T1000 (cell line): ENCODE data around the gene CELA3A.
"Not testable (repeated sequence)": the region's sequence is repeated elsewhere in the genome, so short reads cannot be mapped to it uniquely, and the experiment has no call there.

Experiments
- DNase-seq: peaks from one replicate; lab custom pipeline; 2025; ENCODE audit warnings: mixed read lengths; lab: John Stamatoyannopoulos, UW

Gene CELA3A, protein sequence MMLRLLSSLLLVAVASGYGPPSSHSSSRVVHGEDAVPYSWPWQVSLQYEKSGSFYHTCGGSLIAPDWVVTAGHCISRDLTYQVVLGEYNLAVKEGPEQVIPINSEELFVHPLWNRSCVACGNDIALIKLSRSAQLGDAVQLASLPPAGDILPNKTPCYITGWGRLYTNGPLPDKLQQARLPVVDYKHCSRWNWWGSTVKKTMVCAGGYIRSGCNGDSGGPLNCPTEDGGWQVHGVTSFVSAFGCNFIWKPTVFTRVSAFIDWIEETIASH

DNA sequence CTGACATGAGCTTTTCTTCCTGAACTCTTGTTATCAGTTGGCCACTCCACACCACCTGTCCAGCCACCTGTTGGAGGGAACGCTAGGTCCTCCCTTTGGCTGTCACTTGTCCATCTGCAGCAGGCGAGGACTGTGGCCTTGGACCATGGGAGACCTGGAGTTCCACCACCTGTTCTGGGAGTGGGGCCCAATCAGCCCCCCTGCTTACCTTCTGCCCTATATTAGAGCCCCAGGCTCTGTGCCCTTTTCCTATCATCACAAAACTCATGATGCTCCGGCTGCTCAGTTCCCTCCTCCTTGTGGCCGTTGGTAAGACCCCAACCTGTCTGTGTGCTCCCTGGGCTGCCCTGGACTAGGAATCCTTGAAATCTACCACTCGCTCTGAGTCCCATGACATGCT lies at the start of gene CELA3A:
Gene CELA3A (plus strand): TSS at position 249 of the 400 bp plus-strand sequence. CDS start 18 bp downstream, at position 267.
- no peak for DNase-seq

DNA sequence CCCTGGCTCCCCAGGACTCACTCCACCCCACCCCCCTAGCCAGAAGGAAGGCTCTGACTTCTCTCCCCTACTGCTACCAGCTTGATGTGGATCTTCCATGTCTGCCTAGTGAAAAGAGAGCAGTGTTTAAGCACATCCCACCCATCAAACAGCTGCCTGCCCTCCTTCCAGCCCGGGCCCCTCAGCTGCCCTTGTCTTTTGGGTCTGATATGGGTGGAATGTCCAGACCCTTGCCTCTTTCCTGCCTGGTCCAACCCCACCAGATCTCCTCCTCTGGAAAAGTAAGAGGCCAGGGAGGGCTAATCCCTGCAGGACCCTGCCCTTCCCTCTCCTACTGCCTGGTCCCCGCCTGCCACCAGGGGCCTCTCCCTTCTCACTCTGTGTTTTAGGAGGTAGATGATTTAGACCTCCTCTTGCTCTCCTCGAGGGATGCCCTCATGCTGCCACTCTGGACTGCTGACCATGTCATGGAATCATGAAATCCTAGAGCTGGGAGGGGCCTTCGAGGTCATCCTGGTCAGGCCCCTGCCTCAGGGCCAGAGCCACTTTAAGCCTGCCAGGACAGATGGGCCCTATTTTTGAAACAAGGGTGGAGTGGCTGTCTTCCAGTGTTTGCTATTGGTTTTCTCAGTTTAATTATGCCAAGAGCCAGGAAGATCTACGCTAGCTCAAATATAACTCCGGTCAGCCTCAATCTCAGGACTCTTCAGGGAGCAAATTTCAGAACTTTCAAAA lies 48.5 kb upstream of the CELA3A start:
- DNase-seq = no peak

DNA sequence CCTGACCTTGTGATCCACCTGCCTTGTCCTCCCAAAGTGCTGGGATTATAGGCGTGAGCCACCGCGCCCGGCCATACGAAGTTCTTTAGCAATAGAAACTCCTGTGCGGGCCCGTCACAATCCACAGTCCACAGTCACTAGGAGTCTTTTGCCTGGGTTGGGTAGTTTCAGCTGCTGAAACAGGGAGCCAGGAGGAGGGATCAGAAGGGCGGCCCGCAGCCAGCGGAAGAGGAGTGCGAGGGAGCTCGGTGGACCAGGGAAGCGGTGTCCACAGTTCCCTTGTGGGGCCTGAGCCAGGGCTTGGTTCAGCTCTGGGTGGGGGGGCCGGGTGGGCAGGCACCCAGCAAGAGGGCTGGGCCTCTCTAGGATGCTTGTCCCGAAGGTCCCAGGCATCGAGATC lies 46.4 kb upstream of the CELA3A start:
- no peak for DNase-seq

DNA sequence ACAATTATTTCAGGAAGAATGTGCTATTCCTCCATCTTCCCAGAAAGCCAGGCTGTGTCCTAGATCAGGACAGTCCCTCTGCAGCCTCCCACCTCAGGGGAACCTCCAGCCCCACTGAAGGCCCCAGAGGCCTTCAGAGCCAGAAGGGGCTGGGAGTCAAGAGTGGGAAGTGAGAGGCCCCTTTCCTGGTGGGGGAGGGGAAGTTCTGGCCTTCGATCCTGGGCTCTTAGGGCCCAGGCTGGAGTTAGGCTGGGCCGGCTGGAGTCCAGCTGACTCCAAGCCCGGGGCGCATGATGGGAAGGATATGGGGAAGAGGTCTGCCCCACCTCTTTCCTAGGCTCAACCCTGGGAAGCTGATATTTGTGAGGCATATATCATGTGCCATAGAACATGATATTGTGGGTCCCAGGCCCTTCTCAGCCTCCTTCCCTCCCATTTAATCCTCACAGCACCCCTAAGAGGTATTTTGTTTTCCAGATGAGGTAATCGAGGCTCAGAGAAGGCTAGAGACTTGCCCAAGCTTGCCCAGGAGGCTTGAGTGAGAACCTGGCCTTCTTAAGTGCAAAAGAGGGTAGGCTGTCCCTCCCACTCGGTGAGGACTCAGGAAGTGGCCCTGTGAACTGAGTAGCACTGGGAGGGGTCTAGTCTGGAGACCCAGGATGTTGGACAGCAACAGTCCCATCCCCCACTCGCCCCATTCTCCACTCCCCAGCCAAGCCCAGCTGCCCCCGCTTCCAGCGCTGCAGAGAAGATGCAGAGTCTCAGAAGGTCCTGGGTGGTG lies 45.8 kb upstream of the CELA3A start:
- DNase-seq = no peak

DNA sequence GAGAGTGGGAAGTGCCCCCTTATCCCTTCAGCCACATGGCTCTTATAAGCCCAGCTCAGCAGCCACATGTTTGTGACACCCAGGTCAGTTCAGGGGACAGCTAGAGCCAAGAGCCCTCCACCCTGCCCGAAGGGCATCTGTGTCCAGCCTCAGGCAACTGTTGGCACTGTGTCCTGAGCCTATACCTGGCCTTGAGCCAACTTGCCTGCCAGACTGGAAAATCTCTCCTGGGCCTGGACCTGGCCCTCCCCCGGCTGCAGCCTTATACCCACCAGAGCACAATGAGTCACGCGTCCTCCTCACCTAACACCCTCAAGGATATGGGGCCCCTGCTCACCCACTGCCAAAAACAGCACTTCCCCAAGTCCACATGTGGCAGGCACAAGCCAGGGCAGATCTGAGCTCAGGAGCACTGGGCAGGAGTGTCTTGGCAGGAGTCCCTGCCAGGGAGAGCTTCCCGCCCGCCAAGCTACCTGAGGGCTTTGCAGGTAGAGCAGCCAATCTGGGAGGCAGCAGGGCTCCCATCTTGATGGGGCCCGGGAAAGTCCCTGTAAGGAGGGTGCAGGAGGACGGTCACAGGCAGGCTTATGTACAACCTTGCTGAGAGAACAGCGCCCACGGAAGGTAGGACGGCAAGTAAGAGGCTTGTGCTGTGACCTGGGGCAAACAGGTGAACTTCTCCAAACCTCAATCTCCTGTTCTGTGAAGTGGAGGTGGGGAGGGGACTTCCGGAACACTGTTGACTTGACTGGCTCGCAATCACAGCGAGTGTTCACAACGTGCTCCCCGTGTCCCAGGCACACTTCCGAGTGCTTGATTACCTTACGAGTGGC lies 44.5 kb upstream of the CELA3A start:
- peak; percentile 38 for DNase-seq

DNA sequence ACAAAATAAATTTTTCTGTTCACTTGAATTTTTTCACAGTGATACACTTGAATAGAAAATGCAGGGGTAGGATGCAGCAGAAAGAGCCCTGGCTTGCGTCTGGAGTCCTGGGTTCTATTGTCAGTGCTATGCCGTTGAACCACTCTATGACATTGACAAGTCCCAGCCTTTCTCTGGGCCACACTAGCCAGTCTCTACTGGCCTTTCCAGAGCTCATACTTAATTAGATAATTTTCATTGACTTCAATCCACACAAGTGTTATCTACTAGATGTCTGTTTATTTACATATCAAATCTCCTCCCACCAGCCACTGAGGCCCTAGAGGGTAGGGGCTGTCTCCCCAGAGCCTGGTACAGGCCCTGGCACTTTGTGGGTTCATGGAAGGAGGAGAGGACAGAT lies 40.1 kb upstream of the CELA3A start:
- no peak for DNase-seq

DNA sequence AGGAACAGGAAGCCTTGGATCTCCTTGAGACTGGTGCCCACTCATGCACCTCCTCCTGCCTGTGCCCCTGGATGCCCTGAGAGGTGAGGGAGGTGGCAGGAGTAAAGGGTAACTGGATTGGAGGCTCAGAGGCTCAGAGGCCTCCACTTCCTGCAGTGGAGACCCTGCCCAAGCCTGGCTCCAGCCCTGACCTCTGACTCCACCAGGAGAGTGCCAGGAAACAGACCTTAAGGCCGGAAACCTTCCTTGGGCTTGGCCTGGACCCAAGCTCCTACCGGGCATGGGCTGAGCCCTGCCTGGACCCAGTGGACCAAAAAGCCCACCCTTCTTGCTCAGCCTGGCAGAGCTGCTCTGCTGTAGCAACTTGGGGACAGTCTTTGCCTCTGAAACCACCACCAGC lies 39.7 kb upstream of the CELA3A start:
- no peak for DNase-seq

DNA sequence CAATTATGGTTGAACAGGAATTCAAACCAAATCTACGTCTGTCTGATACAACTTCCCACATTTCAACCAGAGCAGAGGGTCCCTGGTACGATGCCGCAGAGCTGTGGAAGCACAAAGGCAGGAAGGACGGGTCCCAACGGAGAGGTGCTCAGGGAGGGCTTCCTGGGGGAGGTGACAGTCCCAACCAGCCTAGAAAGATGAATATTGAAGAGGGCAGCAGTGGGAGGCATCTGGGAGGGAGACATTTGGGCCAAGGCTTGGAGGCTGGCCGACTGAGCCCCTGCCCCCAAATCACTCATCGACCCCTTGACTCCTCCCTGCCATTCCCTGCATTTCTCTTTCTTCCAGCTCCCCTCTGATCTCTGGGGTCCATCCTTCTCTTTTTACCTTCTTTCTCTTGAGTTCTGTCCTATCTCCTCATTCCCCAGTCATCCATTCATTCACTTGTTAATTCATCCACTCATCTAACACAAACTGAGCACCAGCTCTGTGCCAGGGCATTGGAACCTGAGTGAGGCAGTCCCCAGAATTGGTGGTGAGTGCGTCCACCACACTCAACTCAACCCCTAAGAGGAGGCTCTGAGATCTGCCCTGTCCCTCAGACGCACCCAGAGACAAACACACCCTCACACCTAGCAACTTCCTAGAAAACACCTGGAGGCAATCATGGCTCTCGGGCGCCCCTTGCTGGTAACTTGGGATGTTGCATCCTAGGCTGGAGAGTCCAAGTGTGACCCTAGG lies 37.8 kb upstream of the CELA3A start:
- peak; percentile 73 for DNase-seq

DNA sequence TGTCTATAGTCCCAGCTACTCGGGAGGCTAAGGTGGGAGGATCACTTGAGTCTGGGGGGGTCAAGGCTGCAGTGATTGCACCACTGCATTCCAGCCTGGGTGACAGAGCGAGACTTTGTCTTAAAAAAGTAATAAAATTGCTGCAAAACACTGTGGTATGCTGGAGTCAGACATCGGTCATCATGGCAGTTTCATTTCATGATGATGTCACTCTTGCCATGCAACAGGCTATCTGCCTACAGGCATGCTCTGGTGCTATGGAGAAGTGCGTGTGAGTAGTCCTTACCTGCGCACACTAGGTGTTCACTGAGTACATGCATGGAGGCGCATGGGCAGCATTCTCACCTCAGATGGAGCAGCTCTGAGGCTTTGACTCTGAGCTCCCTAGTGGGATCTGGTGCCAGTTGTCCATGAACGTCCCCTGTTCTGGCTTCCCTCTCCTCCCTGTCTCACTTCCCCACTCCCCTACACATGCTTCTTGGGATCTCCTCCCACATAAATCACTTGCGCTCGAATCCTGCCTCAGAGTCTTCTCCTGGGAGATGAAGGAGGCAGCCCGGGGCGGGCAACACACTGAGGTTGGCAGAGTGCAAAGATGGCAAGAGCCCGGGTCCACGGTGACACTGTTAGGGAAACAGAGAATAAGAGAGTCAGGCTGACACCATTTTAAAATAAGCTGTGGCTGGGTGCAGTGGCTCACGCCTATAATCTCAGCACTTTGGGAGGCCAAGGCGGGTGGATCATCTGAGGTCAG lies 35.0 kb upstream of the CELA3A start:
- DNase-seq = peak; percentile 50

DNA sequence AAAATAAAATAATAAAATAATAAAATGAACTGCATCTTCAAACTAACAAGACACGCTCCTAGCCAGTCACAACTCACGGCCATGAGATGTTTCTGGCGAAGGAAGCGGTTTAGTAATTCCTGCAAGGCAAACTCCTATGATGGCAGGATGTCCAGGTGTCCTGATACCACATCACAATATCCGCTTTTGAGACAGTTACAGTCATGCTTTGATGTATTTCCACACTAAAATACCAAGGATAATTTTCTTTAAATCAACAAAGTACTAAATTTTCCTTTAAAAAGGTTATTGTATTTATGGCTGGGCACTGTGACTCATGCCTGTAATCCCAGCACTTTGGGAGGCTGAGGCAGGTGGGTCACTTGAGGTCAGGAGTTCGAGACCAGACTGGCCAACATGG lies 34.2 kb upstream of the CELA3A start:
- DNase-seq = not testable (repeated sequence)

DNA sequence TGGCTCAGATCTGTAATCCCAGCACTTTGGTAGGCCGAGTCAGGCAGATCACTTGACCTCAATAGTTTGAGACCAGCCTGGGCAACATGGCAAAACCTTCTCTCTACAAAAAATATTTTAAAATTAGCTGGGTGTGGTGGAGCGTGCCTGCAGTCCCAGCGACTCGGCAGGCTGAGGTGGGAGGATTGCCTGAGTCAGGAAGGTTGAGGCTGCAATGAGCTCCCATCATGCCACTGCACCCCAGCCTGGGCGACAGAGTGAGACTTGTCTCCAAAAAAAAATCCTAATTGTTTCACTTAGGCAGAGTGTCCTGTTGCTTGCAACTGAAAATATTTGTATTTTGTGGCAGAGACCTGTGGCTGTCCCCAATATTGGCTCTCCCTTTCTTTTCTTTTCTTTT lies 32.4 kb upstream of the CELA3A start:
- DNase-seq = not testable (repeated sequence)

DNA sequence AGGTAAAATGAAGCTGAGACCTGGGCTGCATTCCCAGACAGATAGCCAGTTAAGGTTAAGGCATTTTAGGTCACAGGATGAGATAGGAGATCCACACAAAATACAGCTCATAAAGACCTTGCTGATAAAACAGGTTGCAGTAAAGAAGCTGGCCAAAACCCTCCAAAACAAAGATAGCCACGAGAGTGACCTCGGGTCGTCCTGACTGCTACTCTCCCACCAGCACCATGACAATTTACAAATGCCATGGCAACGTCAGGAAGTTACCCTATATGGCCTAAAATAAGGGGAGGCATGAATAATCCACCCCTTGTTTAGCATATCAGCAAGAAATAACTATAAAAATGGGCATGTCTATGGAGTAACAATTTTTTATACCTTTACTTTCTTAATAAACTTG lies 30.9 kb upstream of the CELA3A start:
- DNase-seq = not testable (repeated sequence)

DNA sequence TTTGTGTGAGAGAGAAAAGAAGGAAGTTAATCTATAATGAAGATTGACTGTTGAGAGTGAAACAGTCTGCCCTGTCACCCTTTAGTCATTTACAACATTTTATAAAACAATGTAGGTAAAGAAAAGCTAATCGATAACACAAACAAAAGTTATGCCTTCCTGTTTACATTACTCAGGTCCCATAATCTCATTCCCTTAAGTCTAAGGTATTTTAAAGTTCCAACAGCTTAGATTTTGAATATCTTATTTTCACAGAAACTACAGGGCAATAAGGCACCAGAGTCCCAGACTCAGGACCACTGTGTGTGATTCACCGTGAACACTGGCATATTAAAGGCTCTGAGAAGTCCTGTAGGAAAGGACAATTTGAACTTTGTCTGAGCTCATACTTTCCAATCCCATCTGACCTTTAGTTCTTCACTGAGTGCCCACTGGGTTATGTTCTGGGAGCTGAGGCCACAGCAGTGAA lies 28.4 kb upstream of the CELA3A start:
- DNase-seq = not testable (repeated sequence)

DNA sequence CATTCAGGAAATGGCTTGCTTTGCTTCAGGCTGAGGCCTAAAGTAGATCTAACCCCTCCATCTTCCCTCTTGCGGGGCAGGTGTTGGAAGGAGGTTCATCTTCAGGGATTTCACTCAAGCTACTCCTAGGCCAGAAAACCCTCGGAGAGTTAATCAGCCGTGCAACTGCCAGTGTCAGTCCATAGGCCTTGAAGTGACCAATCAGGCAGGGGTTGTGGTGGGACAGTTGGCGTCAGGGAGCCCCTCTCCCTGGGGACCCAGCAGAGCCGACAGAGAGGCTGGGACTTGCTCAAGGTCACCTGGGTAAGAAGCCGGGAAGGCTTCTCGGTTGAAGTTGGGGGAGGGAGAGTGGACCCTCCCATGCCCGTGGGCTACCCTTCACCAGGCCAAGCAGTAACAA lies 27.5 kb upstream of the CELA3A start:
- not testable (repeated sequence) for DNase-seq

DNA sequence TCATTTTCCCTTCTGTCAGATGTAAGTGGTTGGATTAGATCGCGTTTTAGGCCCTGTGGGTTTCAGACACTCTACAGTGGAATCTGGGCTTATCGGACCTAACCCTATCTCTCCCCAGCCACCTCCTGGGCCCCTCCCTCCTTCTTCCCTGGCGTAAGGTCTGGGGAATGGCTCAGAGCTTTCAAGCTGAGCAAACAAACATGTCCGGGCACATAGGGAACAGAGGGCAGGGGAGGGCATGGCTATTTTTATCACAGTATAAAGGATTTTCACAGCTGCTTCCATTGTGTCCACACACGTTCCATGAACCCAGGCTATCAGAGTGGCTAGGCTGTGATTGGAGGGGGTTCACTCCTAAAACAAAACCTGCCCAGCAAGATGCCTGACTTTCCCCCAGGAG lies 26.8 kb upstream of the CELA3A start:
- not testable (repeated sequence) for DNase-seq

DNA sequence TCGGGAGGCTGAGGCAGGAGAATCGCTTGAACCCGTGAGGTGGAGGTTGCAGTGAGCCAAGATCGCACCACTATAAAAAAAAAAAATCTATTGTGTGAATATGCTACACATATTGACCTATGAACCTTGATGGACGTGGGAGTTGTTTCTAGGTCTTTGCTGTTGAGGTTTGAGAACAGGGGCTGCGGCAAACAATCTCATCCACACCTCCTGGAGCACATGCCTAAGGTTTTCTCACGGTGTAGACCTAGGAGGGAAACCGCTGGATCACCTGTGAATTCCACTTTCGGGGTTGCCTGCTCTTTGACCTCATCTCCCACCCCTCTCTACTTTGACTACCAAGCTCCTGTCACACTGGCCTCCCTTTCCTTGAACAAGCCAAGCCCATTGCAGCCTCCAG lies 26.2 kb upstream of the CELA3A start:
- DNase-seq = not testable (repeated sequence)

DNA sequence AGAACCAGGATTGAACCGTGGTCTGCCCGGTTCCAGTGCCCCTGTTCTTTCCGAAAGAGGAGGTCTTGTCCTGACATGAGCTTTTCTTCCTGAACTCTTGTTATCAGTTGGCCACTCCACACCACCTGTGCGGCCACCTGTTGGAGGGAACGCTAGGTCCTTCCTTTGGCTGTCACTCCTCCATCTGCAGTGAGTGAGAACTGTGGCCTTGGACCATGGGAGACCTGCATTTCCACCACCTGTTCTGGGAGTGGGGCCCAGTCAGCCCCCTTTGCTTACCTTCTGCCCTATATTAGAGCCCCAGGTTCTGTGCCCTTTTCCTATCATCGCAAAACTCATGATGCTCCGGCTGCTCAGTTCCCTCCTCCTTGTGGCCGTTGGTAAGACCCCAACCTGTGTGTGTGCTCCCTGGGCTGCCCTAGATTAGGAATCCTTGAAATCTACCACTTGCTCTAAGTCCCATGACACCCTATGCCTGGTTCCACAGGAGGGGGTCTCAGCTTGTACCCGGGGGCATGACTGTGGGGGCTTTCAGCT lies 24.7 kb upstream of the CELA3A start, which contains the start of gene CELA3B:
Gene CELA3B (plus strand): TSS at position 320 of the 537 bp plus-strand sequence. CDS start 18 bp downstream, at position 338.
- DNase-seq = not testable (repeated sequence)

DNA sequence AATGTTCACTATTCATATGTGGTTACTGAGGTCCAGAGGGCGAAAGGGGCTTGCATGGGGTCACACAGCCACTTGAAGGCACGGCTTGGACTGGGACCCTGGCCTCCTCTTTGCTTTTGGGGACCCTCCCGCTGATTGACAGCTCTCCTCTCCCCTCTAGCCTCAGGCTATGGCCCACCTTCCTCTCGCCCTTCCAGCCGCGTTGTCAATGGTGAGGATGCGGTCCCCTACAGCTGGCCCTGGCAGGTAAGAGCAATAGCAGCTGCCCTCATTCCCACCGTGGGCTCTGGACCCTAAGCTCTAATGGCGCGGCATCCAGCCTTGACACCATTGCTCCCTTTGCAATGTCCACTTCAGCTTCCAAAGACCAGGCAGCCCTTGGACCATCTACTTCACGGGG lies 23.2 kb upstream of the CELA3A start:
- DNase-seq = not testable (repeated sequence)

DNA sequence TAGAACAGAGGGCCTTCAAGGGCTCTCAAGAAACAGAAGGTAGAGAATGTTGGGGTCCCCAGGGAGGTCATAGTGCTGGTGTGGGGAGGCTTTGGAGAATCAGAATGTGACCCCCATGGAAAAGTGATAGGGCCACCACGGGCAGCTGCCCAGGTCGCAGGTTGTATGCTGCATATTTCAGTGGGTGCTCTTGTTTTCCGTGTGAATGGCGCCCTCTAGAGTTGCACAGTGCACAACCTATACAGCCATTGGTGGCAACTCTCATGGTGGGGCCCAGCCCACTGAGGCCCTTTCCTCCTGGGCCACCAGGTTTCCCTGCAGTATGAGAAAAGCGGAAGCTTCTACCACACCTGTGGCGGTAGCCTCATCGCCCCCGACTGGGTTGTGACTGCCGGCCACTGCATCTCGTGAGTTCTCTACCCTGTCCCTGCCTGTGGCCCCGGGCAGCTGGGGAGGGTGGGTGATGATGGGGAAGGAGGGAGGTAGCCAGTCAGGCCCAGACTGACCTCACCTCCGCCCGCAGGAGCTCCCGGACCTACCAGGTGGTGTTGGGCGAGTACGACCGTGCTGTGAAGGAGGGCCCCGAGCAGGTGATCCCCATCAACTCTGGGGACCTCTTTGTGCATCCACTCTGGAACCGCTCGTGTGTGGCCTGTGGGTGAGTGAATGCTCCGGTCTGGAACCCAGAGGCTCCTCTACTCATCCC lies 20.8 kb upstream of the CELA3A start:
- not testable (repeated sequence) for DNase-seq
